ENCODE measurements around the gene CAMSAP2.

CAMSAP2 gene

GRCh38 chr1:200895443-200895789, 156.7 kb downstream of the CAMSAP2 start:
- Histone ChIP-seq H3K4me1 (ENCODE audit: control insufficient read depth, insufficient read depth, low read length) (peaks cover 4% of the 10 kb centered on the region; the same call in 1 of the 2 replicates), H3K9me3 (ENCODE audit: control insufficient read depth, insufficient read depth, low read depth, low read length) (no peaks in the 10 kb centered on the region), H3K27ac (ENCODE audit: extremely low read depth, low read depth, low read length) (no peak overlapping the region), H3K36me3 (ENCODE audit: control insufficient read depth in 2 of 2, insufficient read depth in 1 of 2, low read length in 2 of 2) (peaks cover 0 to 16% of the 10 kb centered on the region in 2 experiments; a peak in 1 of 3 replicates), H3K4me3 (ENCODE audit: low read depth, low read length) (no peak overlapping the region)
- ChIA-PET POLR2A (interaction anchor here (0.6 kb wide), 1 partner anchor 29 kb away, joined by 3 read pairs; no protein-coding TSS in a partner anchor), CTCF (no interaction called here)
- TF ChIP-seq ZSCAN5A (tag by site-specific recombination; IDR thresholded peaks at IDR 0.05), result no peak
- TF ChIP-seq ZNF16 (tag by site-specific recombination; IDR thresholded peaks at IDR 0.05; ENCODE audit: low read depth), result no peak
- TF ChIP-seq SCRT2 (tag by site-specific recombination; IDR thresholded peaks at IDR 0.05), result peak; percentile 77
- 0 out of 2 replicates have a peak, but pooled peaks have one; percentile 38 for TF ChIP-seq SCRT1 (tag by site-specific recombination; IDR thresholded peaks at IDR 0.05; ENCODE audit: borderline replicate concordance)
- TF ChIP-seq ZNF623 (tag by site-specific recombination; IDR thresholded peaks at IDR 0.05), result no peak

GRCh38 chr1:200895801-200896530, 157.3 kb downstream of the CAMSAP2 start:
- H3K36me3 ChIP-seq (ENCODE audit: control insufficient read depth in 2 of 2, insufficient read depth in 1 of 2, low read length in 2 of 2), result peaks cover 0 to 21% of the 10 kb centered on the region in 2 experiments; a peak in 1 of 3 replicates
- CTCF ChIA-PET, result interaction anchor here (1.1 kb wide), 2 partner anchors 76 to 190 kb away, joined by 3 to 4 read pairs; no protein-coding TSS in a partner anchor
- no peaks in the 10 kb centered on the region for H3K9me3 ChIP-seq (ENCODE audit: control insufficient read depth, insufficient read depth, low read depth, low read length)
- no peak overlapping the region for H3K4me3 ChIP-seq (ENCODE audit: low read depth, low read length)
- POLR2A ChIA-PET, result interaction anchor here (0.6 to 1.1 kb wide), 2 partner anchors 30 to 226 kb away, joined by 3 read pairs; partner anchors contain the start of gene DDX59
- TF ChIP-seq ZNF837 (tag by site-specific recombination; IDR thresholded peaks at IDR 0.05) (no peak), ZNF354C (tag by site-specific recombination; IDR thresholded peaks at IDR 0.05; ENCODE audit: borderline replicate concordance, low read depth) (no peak), ZNF366 (tag by site-specific recombination; conservative IDR thresholded peaks at IDR 0.05) (no peak), ZBTB20 (tag by site-specific recombination; IDR thresholded peaks at IDR 0.05) (no peak), ZFHX2 (tag by site-specific recombination; conservative IDR thresholded peaks at IDR 0.05) (peak; percentile 28; the same call in 1 of the 2 replicates)
- peaks cover 4% of the 10 kb centered on the region; the same call in 1 of the 2 replicates for H3K4me1 ChIP-seq (ENCODE audit: control insufficient read depth, insufficient read depth, low read length)
- H3K27ac ChIP-seq (ENCODE audit: extremely low read depth, low read depth, low read length), result no peak overlapping the region

GRCh38 chr1:200896531-200897196, 158.0 kb downstream of the CAMSAP2 start:
- ChIA-PET CTCF (interaction anchor here (1.0 to 1.1 kb wide), 3 partner anchors 17 to 189 kb away, joined by 3 to 4 read pairs (median 3); no protein-coding TSS in a partner anchor), POLR2A (interaction anchor here (1.0 to 1.1 kb wide), 2 partner anchors 9 to 227 kb away, joined by 3 read pairs; partner anchors contain the start of gene DDX59)
- Histone ChIP-seq H3K9me3 (ENCODE audit: control insufficient read depth, insufficient read depth, low read depth, low read length) (no peaks in the 10 kb centered on the region), H3K27ac (ENCODE audit: extremely low read depth, low read depth, low read length) (no peak overlapping the region), H3K4me1 (ENCODE audit: control insufficient read depth, insufficient read depth, low read length) (peaks cover 4% of the 10 kb centered on the region; the same call in 1 of the 2 replicates), H3K36me3 (ENCODE audit: control insufficient read depth in 2 of 2, insufficient read depth in 1 of 2, low read length in 2 of 2) (peaks cover 0 to 28% of the 10 kb centered on the region in 2 experiments; a peak in 1 of 3 replicates), H3K4me3 (ENCODE audit: low read depth, low read length) (no peak overlapping the region)
- TF ChIP-seq ZNF629 (tag by site-specific recombination; IDR thresholded peaks at IDR 0.05) (no peak), ZNF280C (tag by site-specific recombination; IDR thresholded peaks at IDR 0.05) (no peak), ZNF311 (tag by site-specific recombination; IDR thresholded peaks at IDR 0.05; ENCODE audit: borderline replicate concordance) (no peak), ZFHX2 (tag by site-specific recombination; conservative IDR thresholded peaks at IDR 0.05) (peak; percentile 83), ZNF169 (tag by site-specific recombination; IDR thresholded peaks at IDR 0.05) (no peak), ZNF600 (tag by site-specific recombination; IDR thresholded peaks at IDR 0.05) (0 out of 2 replicates have a peak, but pooled peaks have one; percentile 31), ZNF335 (tag by site-specific recombination; conservative IDR thresholded peaks at IDR 0.05) (0 out of 2 replicates have a peak, but pooled peaks have one; percentile 32), EGR2 (tag by site-specific recombination; IDR thresholded peaks at IDR 0.05; ENCODE audit: low read depth) (peak; percentile 78), ZNF449 (tag by site-specific recombination; IDR thresholded peaks at IDR 0.05) (no peak), HIC1 (tag by site-specific recombination; IDR thresholded peaks at IDR 0.05) (0 out of 2 replicates have a peak, but pooled peaks have one; percentile 18)
